SK-N-MC (cell line): ENCODE measurements around the gene PSG3.
"Not testable (repeated sequence)": the region's sequence is repeated elsewhere in the genome, so short reads cannot be mapped to it uniquely, and the experiment has no call there.

ENCODE experiments used
- DNase-seq: peaks from one replicate; pipeline ENCODE4 v3.0.0-alpha.2; 2011; ENCODE audit warnings: low read depth, low spot score
- H3K27ac ChIP-seq: fragments of 200-600 bp; sonication (generic); 2 replicates; pipeline ENCODE4 v1.5.1; 2016; ENCODE audit warnings: mixed run types
- H3K36me3 ChIP-seq: fragments of 200-600 bp; sonication (generic); 2 replicates; pipeline ENCODE4 v1.6.1; 2017; ENCODE audit warnings: antibody characterized with exemption, low read length, mixed read lengths; ENCODE audit not compliant: insufficient read depth
- H3K4me3 ChIP-seq: fragments of 200-600 bp; sonication (generic); 2 replicates; pipeline ENCODE4 v1.5.1; 2016
- H3K9ac ChIP-seq: fragments of 200-600 bp; sonication (generic); 2 replicates; pipeline ENCODE4 v1.8.0; 2017; ENCODE audit warnings: mixed run types, mixed read lengths; ENCODE audit not compliant: insufficient read length
- H3K9me3 ChIP-seq: fragments of 200-600 bp; sonication (generic); 2 replicates; pipeline ENCODE4 v1.6.1; 2017; ENCODE audit warnings: low read depth, mild to moderate bottlenecking, antibody characterized with exemption, low read length, moderate library complexity, mixed read lengths
- EZH2 ChIP-seq: fragments of 200-600 bp; sonication (generic); IDR thresholded peaks from one replicate; pipeline ENCODE4 v1.6.1; 2017; ENCODE audit warnings: antibody characterized with exemption
- FOXP2 ChIP-seq: optimal IDR thresholded peaks from 2 replicates; pipeline ENCODE3; 2011; ENCODE audit warnings: mild to moderate bottlenecking, moderate library complexity; ENCODE audit not compliant: insufficient read depth; ENCODE audit errors: extremely low read length, control extremely low read depth
- POLR2AphosphoS5 ChIP-seq: IDR thresholded peaks from 2 replicates; pipeline ENCODE4 v1.6.1; 2012; ENCODE audit warnings: mild to moderate bottlenecking, low read depth, low read length, borderline replicate concordance

PSG3 gene

DNA sequence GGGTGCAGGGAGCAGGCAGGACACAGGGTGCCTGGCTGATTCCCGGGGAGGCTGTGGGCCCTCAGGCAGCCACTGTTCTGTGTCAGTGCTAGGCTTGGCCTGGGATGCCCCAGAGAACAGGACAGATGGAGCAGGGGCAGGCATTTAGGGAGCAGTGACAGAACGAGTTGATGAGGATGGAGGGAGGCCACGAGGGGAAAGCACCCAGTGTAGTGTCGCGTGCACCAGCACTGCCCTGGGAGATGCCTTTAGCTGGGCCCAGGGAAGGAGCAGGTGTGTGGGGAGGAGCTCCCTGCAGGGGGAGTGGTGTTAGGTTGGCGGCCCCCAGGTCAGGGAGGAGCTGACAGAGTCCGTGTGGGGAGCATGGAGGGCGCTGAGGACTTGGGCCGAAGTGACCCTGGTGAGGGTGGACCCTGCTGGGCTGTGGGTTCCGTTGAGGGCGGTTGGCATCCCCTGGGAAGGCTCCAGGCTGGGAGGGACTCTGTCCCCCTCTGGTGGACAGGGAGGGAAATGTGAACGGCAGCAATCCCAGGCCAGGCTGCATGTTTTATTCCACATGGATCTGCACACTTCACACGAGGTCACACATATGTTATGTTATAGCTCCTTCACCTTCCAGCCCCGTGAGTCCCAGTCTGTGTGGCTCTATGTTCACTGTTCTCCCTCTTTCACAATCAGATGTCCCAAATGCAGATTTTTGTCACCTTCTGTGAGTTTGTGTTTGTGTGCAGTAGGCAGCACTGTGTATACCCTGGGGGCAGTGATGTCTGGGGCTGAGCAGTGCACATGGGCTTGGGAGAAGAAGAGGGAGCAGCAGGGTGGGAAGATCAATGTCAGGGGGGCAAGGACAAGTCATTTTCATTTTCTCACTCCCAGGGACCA lies 1.7 kb upstream of the PSG3 start:
- H3K9ac ChIP-seq, H3K36me3 ChIP-seq, DNase-seq, H3K4me3 ChIP-seq, H3K27ac ChIP-seq, H3K9me3 ChIP-seq: not testable (repeated sequence)

DNA sequence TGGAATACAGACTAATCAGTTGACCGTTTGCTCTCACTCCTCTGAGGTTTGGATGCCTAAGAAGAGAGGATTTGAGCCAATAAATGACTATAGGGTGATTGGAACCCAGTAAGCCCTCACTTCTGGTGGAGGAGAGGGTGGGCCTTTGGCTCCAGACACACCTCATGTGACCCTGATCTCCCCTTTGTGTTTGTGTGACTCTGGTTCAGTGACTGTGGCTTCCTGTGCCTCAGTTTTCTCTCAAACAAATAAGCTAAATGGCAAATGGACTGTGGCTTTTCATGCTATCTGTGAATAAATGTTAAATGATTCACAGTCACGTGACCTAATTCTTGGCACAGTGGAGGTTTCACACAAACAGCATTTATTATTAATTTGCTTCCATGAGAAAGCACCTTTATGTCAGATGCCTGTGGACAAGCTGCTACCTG lies 2.7 kb downstream of the PSG3 start:
- not testable (repeated sequence) for H3K27ac ChIP-seq, H3K9ac ChIP-seq, DNase-seq, H3K4me3 ChIP-seq, H3K36me3 ChIP-seq, H3K9me3 ChIP-seq

DNA sequence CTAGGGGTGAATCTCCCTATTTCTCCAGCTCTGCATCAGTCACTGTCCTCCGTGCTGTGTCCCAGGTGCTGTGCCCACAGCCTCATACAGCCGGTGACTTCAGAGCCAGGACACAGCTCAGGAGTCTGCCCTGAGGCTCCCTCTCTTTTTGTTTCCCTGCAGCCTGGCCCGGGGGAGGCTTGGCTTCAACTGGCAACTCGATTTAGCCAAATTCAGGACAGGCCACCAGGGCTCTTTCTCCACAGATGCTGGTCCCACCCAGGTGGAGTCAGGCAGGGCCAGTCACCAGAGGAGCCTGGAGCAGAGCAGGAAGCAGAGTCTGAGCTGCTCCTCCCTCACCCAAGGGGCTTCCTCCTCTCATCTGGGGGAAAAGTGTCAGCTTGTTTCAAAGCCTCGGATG lies 11.9 kb downstream of the PSG3 start:
- H3K36me3 ChIP-seq, DNase-seq, H3K27ac ChIP-seq, H3K4me3 ChIP-seq, H3K9ac ChIP-seq, H3K9me3 ChIP-seq: not testable (repeated sequence)

DNA sequence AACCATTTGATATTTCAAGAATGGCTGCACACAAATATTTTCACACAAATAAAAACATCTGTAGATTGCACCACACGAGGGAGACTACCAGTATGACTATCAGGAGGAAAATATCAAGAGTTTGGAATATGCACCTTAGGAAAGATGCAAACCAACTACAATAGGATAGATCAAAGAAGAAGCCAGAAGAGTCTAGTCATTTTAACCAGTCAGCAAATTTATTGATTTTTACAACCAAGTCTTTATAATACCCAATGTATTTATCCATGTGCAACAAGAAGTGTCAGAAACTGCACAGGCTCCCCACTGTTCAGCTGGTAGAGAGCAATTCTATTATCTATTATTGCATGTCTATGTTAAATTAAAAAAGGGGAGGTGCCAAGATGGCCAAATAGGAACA lies 26.3 kb downstream of the PSG3 start:
- not testable (repeated sequence) for H3K36me3 ChIP-seq

DNA sequence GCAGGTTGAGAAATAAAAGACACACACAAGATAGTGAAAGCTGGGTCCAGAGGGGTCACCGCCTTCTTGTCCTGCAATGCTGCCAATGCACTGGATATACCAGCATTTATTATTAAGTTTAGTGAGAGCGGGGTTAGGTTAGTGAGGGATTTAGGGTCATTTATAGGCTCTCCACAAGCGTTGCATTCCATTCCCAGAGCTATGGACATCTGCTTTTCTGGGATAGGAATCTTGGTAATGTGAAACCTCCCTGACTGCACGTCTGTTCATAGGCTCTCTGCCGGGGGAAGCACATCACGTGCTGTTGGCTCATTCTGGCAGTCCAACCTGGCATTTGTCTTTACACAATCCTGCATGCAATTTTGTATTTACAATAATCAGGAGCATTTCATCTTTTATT lies 27.5 kb downstream of the PSG3 start:
- not testable (repeated sequence) for H3K27ac ChIP-seq, H3K4me3 ChIP-seq, DNase-seq, H3K36me3 ChIP-seq, H3K9me3 ChIP-seq, H3K9ac ChIP-seq

More for the DNA sequence above, 26.3 kb downstream of the PSG3 start:
- not testable (repeated sequence) for H3K9me3 ChIP-seq, H3K9ac ChIP-seq, H3K27ac ChIP-seq, DNase-seq, H3K4me3 ChIP-seq

DNA sequence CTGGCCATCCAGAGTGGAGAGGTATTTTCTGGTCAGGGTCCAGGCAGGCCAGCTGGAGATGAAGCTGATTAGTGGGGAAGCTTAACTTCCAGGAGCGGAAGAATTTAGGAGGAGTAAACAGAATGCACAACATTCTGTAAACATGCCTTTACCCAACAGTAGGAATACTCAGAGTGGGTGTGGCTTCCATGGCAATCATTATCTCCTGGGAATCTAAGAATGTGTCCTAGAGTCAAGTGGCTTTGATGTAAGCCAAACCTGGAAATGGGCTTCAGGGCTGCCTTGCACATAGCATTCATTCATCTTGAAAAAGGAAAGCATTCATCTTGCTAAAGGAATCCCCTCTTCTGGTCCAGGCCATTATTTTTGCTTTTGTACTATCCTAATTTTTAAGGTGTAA lies 29.3 kb downstream of the PSG3 start:
- H3K9me3 ChIP-seq, DNase-seq, H3K9ac ChIP-seq, H3K4me3 ChIP-seq, H3K27ac ChIP-seq, H3K36me3 ChIP-seq: not testable (repeated sequence)

DNA sequence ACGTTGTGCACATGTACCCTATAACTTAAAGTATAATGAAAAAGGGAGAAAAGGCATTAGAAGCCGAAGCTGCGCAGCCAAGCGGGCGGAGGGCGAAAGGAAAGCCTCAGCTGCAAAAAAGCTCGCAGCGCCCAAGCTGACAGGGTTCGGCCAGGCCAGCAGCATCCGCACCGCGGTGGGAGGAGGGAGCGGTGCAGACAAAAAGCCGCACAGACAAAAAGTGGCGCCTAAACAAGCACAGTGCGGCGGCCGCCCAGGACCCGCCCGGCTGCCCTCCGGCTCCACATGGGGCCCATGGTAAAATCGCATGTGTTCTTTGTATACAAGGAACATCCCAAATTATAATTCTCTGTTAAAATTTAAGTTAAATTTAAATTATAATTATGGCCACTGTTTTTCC lies 42.4 kb downstream of the PSG3 start:
- no peak for DNase-seq
- Histone ChIP-seq H3K4me3 (no peak overlapping the region), H3K9ac (no peak overlapping the region), H3K9me3 (no peaks in the 10 kb centered on the region), H3K27ac (no peak overlapping the region), H3K36me3 (no peaks in the 10 kb centered on the region)
- TF ChIP-seq POLR2AphosphoS5 (no peak), EZH2 (no peak), FOXP2 (no peak)

DNA sequence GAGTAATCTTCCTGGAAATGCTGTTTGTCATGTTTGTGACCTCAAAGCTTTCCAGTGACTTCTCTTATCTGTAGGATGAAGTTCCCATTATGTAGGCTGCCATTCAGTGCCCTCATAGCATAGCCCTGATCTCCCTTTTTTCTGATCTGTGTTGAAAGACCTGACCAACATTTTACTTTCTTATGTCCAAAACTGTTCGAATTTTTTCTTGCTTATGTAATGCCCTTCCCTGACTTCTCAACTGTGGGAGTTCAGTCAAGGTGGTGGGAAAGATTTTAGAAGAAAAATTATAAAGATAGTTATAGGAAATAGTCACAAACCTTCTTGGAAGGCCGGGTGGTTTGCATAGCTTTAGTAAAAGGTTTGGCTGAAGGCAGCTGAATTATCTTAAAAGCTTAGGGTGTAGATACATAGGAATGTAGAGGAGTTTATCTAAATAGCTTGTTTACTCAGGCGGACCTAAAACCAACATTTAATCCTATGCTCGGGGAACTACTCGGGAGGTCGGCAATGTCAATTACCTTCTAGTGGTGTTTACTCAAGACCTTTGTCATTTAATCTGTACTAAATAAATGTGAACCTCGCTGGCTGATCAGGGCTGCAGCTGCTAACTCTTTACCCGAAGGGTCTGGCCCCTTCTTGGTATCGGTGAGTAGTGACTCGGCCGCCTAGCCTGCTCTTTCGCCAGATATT lies 44.3 kb downstream of the PSG3 start:
- no peak for TF ChIP-seq FOXP2
- TF ChIP-seq POLR2AphosphoS5 = no peak
- TF ChIP-seq EZH2 = no peak
- no peaks in the 10 kb centered on the region for H3K36me3 ChIP-seq
- H3K9ac ChIP-seq = no peak overlapping the region
- no peak overlapping the region for H3K4me3 ChIP-seq
- DNase-seq = no peak
- no peak overlapping the region for H3K27ac ChIP-seq
- H3K9me3 ChIP-seq = no peaks in the 10 kb centered on the region

DNA sequence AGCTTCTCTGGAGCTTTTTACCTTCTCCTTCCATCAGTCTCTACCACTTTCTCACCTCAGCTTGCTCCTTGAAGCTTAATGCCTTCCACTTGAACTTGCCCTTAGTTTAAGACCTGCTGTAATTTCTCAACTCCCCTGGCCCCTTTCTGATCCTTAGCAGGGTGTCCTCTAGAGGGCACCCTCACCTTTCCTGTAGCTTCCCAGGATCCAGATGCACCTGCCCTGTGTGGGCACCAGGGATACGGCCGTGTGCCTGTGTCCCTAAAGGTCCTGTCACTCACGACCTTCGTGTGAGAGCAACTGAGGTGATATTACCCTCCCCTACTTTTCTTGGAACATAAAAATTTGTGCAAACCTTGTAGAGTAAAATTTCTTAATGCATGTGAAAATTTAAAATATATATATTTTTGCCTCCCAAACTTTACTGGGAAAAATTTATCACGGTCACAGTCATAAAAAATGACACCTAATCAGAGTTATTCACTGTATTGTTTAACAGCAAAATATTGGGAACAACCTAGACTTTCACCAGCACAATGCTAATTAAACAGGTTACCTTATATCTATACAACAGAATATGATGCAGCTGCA lies 46.4 kb downstream of the PSG3 start:
- TF ChIP-seq POLR2AphosphoS5 = no peak
- TF ChIP-seq EZH2 = no peak
- no peak for TF ChIP-seq FOXP2
- no peak overlapping the region for H3K9ac ChIP-seq
- no peak overlapping the region for H3K4me3 ChIP-seq
- no peak for DNase-seq
- no peaks in the 10 kb centered on the region for H3K9me3 ChIP-seq
- no peaks in the 10 kb centered on the region for H3K36me3 ChIP-seq
- H3K27ac ChIP-seq = no peak overlapping the region
